HG02798 (cell line): ENCODE results near the gene PRELID3B.
"Not testable (repeated sequence)": the region's sequence is repeated elsewhere in the genome, so short reads cannot be mapped to it uniquely, and the experiment has no call there.

ENCODE experiments used
- ATAC-seq: cut with Tn5 transposase; IDR thresholded peaks from one replicate; pipeline ENCODE4 v1.9.1; 2021; ENCODE audit warnings: mild to moderate bottlenecking; ENCODE audit not compliant: unreplicated experiment, poor library complexity

The PRELID3B gene

DNA sequence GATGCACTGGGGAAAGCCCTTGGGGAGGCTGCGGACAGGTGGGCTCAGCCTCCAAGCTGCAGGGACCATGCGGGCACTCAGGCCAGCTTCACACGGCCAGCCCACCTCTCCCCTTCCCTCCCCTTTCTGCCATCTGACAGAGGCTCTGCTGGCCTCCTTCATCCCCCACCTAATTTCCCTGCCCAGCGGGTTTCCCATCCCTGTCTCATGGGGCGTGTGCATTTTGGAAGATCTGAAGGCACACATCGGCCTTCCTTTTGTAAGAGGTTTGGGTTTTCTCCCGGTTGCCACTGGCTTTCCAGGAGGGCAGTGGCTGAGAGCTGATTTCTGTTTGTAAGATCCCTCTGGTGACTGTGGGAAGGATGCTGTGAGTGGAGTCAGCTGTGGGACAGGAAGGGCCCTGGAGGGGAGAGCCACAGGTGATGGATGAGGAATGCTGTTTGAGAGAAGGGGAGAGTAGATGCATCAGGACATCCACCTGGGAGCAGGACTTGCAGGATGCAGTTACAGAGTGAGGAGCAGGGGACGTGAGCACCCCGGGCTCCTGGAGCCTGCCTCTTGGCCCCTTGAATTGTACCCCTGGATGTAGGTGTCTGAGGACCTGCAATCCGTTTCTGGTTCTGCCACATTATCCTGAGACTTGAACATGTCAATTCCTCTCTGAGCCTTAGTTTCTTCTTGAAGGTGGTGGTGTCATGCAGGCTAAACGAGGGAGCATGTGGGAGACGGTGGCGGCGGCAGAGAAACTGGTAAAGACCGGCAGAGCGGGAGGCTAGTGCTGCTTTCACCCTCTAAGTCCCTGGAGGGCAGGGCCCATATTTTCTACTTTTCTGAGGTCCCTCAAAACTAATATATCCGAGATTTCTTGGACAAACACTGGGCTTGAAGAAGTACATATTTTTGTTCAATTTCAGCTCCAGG lies 29.3 kb downstream of the PRELID3B start:
- ATAC-seq = no peak

GRCh38 chr20:59011874-59012157 lies 30.8 kb downstream of the PRELID3B start:
- ATAC-seq = not testable (repeated sequence)

DNA sequence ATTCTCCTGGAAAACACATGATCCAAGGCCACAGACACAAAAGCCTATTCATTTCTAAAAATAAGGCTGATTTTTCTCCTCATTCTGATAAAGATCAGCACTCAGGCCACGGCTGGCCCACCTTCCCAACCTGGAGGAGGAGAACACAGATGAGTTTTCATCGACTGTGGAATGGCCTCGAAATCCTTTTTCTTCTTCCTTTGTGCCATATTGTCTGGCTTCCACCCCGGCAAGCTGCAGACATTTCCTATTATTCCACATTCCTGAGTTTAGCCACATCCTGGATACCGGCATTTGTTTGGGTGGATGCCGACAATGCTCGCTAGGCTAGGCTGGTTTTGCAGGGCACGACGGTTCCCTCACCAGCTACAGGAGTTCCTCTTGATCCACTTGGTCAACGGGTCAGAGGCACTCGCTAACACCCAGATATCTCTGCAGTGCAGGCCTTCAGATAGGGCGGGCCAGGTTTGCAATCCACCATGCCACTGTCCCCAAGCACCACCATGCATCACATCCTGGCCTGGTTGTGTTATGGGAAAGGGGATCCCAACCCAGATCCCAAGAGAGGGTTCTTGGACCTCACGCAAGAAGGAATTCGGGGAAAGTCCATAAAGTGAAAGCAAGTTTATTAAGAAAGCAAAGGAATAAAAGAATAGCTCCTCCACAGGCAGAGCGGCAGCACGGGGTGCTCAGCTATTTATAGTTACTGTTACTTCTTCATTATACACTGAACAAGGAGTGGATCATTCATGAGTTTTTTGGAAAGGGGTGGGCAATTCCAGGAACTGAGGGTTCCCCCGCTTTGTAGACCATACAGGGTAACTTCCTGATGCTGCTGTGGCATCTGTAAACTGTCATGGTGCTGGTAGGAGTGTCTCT lies 31.4 kb downstream of the PRELID3B start:
- ATAC-seq = no peak

DNA sequence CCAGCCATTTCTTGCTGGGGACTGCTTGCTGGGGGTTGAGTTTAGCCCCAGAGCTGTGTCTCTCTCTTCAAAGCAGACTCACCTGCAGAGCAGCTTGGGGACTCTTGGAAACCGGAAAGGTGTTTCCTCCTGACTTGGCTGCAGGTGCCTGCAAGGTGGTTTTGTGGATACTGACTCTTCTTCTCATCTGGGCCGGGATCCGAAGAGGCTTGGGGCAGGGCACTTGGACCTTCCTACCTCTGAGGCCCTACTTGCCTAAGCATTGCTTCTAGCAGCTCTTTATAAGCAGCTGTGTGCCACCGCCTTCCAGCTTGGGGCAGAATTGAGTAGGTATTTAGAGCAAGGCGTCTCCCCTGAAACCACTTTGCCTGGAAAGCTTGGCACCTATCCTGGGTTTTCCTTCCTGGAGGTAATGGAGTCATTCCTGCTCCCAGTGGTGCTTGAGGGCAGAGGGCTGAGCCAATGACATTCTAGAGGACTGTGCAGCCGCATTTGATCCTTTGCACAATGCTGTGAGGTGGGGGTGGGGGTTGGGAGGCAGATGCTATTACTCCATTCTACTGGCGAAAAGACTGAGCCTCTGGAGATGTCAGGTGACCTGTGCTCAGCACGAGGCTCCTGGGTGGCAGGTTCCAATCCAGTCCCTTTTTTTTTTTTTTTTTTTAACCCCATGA lies 32.1 kb downstream of the PRELID3B start:
- no peak for ATAC-seq

DNA sequence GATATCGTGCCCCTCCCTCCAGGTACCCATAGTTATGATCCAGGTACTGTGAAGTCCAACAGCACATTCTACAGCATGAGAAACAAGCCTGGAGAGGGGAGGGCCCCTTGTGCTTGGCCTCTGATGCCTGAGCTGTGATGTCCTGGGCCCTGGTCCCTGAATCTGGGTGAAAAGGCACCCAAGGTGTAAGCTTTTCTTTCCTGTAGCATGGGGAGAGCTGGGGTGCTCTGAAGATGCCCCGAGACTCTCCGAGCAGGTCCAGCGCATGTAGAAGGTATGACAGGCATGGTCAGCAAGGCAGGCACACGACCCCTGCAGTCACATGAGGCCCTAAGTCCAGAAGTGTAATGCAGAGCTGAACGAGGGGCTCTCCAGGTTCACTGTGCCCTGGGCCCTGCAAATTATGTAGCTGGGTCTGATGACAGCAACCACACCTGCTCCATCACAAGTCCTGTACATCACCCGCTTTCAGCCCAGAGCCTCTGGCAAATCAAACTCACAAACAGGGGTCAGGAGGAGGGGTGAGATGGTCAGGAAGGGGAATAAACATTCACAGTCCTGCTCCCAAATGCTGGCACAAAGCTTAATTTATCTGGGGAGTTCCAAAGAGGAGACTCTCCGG lies 33.8 kb downstream of the PRELID3B start:
- no peak for ATAC-seq

DNA sequence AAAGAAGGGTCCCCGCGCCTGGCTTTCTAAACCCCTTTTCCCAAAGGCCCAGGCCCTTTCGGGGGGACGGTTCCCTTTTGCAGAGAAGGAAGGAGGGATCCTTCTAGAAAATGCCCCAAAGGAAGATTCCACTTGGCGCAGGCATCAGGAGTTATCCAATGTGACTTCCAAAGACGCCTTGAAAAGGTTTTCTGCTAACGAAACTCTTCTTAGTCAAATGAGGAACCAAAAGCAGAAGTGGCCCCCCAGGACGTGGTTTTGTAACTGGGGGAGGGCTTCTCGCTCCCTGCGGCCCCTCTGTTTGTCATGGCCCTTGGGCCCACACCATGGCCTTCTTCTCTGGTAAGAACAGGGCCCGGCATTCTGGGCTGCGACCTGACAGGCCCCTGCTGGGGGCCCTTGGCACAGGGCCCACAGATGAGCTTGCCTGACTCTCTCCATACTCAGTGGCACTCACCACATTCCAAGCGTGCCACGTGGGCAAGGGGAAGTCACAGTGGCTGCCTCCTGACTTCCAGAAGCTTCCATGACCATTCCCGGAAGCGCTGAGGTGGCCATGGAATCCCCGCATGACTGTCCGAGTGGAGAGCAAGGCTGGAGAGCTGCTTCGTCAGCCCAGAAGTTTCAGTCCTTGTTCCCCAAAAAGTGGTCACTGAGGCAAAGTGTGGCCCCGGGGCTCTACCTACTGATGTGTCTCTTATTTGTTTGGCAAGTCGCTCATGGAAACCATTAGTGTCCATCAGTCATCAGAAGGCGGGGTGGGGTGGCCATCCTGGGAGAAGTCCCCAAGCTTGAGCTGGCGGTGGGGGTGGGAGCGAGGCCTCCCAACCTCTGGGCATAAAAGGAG lies 34.7 kb downstream of the PRELID3B start:
- peak; percentile 28 for ATAC-seq

DNA sequence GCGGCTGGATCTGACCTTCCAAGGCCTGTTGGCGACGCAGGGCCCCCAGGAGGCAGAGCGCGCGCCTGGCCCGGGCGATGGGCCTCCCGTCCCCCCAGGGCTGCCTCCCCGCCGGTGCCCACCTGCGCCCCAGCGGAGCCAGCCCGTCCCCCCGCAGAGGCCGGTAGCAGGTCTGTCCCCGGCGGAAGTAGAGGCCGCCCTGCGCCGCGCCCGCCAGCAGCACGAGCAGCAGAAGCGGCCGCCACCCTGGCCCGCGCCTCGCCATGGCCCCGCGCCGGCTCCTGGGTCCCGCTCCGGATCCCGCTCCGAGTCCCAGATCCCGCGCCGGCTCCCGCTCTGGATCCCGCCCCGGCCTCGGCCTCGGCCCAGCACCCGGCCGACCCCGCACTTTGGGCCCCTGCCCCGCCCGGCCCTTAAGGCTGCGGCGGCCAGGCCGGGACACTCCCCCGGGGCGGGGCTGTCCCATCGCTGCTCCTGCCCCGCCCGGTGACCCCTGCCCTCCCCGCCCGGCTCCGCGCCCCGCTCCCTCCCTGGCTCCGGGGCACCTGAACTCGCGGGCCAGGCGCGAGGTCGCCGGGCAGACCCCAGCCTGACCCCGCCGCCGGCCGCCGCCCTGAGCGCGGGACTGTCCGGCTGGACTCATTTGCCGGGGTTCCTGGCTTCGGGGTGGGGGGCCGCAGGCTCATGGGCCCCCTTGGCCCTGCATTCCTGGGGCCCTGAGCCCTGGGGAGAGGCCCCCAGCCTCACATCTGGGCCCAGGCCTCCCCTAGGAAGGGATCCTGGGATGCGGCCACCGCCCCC lies 35.5 kb downstream of the PRELID3B start, which contains the start of gene CTSZ:
TSS of gene CTSZ (minus strand) at position 391 of the 801 bp plus-strand sequence. CDS start at position 265, 126 bp downstream.
- peak; percentile 29 for ATAC-seq

- ATAC-seq = no peak
Measured at GRCh38 chr20:59006167-59006863, 36.3 kb downstream of the PRELID3B start.

- ATAC-seq = no peak
Measured at GRCh38 chr20:59005523-59006166, 36.9 kb downstream of the PRELID3B start.

- ATAC-seq = peak; percentile 69
Measured at GRCh38 chr20:59004763-59005522, 37.6 kb downstream of the PRELID3B start.

DNA sequence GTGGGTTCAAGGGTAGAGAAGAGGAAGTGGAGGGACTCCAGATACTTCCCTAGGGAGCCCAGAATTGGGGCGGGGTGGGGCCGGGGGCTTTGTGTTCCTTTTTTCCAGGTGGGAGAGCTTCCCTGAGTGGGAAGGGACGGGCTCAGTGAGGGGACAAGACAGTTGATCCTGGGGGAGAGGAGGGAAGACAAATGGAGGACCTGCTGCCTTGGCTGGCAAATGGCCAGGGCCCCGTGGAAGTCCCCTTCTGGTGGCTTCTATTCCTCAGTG lies 38.2 kb downstream of the PRELID3B start:
- ATAC-seq = no peak

GRCh38 chr20:59003836-59004492 lies 38.6 kb downstream of the PRELID3B start:
- no peak for ATAC-seq

DNA sequence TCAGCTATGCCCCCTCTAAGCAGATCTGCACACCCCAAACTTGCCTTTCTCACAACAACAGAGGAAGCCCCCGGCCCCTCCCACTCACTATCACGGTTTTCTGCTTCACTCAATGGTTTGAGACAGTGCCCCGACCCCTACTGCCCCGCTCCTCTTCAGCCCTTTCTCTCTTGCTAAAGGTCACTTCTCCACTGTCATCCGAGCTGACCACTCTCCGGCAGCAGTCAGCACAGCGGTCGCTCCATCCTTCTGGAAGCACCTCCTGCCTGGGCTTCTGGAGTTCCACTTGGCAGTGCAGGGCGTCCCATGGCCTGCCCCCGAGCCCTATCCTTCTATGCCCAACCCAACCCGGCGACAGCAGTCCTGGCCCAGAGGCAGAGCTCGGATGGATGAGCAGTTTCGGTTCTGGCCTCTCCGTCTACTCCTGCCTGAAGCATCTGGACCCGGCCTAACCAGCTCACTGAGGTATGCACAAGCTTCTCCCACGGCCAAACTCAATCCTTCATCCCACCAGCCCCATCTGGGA lies 39.6 kb downstream of the PRELID3B start:
- no peak for ATAC-seq

- ATAC-seq = no peak
Measured at GRCh38 chr20:59002388-59002787, 40.2 kb downstream of the PRELID3B start.

- no peak for ATAC-seq
Measured at GRCh38 chr20:59001449-59002171, 41.0 kb downstream of the PRELID3B start.

DNA sequence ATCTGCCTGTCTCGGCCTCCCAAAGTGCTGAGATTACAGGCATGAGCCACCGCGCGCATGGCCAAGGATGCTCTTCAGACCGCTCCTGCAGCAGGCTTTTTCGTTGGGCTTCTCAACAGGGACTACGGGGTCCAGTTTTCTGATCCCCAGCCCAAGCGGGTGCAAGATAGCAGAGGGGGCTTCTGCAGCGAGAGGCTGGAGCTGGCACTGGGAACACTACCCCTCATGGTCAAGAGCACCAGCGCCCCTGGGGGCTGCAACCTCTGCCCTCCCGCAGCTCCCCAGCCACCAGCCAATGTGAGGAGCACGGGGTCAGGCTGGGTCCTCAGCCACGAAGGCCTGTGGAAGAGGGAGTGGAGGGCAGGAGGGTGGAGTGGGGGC lies 41.5 kb downstream of the PRELID3B start:
- ATAC-seq = no peak
